GM18867 (cell line): ENCODE data around the gene PC.
"Not testable (repeated sequence)": the region's sequence is repeated elsewhere in the genome, so short reads cannot be mapped to it uniquely, and the experiment has no call there.

Source experiments
- ATAC-seq: cut with Tn5 transposase; IDR thresholded peaks from one replicate; pipeline ENCODE4 v1.9.1; 2021; ENCODE audit warnings: mild to moderate bottlenecking, moderate library complexity; ENCODE audit not compliant: unreplicated experiment

Gene PC

GRCh38 chr11:66981976-66982578 lies 23.9 kb upstream of the PC start:
- ATAC-seq, result no peak

GRCh38 chr11:66979336-66979980 lies 21.3 kb upstream of the PC start:
- ATAC-seq, result no peak

DNA sequence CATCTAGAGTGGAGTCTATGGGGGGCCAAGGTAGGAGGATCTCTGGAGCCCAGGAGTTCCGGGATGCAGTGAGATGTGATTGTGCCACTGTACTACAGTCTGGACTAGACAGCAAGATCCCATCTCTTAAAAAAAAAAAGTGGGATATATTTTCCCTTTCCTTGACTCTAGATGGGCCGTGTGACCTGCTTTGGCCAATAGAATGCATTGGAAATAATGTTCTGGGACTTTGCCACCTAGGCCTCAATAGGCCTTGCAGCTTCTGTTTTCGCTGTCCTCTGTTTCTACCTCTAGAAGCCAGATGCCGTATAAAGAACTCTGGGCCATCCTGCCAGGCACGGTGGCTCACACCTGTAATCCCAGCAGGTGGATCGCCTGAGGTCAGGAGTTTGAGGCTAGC lies 20.5 kb upstream of the PC start:
- no peak for ATAC-seq

- no peak for ATAC-seq
Measured at GRCh38 chr11:66978229-66978628, 20.0 kb upstream of the PC start.

DNA sequence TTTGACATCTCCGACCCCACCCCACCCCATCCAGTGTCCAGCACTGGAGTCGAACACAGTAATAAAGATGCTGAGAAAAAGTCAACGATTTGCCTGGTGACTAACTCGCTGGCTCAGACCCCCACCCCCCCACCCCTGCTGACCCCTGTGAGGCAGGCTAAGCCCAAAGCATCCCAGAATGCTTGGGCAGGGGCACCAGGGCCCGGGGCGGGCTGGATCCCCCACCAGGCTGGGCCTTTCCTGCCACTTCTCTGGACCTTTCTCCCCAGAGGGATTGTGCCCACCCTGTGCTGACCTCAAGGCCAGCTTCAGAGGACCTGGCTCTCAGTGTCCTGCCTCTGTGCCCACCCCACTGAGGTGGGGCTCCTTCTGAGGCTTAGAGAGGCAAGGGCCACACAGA lies 18.7 kb upstream of the PC start:
- ATAC-seq, result no peak

- no peak for ATAC-seq
Measured at GRCh38 chr11:66976028-66976467, 17.9 kb upstream of the PC start.

GRCh38 chr11:66975405-66976027 lies 17.3 kb upstream of the PC start:
- ATAC-seq, result no peak

DNA sequence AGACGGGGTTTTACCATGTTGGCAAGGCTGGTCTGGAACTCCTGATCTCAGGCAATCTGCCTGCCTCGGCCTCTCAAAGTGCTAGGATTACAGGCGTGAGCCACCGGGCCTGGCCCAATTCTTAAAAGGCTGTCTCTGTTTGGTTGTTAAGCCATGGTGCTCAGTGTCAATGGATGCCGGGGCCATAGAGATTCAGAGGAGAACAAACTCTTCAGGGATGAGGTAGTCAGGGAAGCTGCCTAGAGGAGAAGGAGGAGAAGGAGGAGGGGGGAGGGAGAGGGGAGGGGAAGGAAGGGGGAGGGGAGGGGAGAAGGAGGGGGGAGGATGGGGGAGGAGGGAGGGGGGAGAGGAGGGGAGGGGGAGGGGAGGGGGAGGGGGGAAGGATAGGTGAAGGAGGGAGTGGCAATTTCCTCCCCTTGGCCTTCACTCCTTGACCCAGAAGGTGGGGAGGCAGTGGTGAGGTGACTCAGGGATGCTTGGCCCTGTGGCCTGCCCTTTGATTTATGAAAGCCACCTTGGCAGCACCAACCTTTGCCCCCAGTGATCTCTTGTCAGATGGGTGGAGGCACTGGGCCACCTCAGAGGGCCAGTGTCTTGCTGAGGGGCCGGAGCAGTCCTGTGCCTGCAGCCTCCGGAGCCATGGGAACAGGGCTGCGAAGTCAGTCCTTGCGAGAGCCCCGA lies 16.7 kb upstream of the PC start, which contains the start of gene C11orf86:
Gene C11orf86, plus strand, starts transcription at position 581 of the 681 bp plus-strand sequence. Its CDS starts 59 bp downstream, at position 640.
- ATAC-seq, result no peak

GRCh38 chr11:66973956-66974580 lies 15.9 kb upstream of the PC start:
- no peak for ATAC-seq

DNA sequence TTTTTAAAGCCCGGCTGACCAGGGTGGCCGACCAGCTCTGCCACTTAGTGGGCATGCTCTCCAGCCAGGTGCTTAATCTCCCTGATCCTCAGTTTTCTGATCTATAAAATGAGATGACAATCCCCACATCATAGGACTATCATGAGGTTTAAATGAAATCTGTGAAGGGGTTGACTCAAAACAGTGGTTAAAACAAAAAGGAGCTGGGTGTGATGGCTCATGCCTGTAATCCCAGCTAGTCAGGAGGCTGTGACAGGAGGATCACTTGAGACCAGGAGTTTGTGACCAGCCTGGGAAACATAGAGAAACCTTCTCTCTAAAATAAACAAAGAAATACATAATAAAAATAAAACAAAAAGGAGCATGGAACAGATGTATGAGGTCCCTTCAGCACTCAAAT lies 13.3 kb upstream of the PC start:
- ATAC-seq, result no peak

DNA sequence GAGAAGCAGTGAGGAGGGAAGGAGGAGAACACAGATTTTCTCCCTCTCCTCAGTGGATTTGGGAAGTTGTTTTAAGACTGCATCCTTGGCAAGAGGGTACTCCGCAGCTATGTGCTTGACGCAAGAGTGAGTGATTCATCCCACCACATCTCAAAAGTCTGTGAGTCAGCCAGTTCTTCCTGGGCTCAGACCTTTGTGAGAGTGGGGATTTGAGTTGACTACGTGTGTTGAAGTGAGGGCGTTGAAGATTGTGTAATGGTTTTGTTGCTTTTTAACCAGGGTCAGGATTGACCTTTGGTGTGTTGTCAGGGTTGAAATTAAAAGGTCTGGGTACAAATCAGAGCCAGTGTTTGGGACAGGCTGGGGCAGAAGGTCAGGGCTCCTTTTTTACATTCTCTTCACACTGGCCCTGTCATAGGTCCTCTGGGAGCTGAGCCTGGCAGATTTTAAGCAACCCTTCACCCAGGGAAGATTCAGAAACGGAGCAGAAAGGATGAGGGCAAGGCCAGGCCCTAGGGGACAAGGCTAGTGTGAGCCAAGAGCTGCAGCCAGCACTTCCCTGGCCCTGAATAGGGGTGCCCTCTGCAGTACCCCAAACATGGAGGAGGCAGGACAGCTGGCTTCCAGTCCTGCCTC lies 12.7 kb upstream of the PC start:
- no peak for ATAC-seq

DNA sequence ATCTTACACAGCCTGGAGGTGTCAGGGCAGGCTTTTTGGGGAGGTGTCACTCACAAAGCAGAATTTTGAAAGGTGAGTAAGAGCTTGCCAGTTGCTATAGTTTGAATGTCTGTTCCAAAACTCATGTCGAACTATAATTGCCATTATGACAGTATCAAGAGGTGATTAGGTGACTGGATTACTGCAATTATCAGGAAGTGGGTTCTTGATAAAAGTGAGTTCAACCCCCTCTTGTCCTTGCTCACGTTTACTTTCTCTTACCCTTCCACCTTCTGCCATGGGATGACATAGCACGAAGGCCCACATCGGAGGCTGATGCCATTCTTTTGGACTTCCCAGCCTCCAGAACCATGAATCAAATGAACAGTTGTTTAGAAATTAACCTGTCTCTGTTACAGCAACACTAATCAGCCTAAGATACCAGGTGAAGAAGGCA lies 12.2 kb upstream of the PC start:
- no peak for ATAC-seq

DNA sequence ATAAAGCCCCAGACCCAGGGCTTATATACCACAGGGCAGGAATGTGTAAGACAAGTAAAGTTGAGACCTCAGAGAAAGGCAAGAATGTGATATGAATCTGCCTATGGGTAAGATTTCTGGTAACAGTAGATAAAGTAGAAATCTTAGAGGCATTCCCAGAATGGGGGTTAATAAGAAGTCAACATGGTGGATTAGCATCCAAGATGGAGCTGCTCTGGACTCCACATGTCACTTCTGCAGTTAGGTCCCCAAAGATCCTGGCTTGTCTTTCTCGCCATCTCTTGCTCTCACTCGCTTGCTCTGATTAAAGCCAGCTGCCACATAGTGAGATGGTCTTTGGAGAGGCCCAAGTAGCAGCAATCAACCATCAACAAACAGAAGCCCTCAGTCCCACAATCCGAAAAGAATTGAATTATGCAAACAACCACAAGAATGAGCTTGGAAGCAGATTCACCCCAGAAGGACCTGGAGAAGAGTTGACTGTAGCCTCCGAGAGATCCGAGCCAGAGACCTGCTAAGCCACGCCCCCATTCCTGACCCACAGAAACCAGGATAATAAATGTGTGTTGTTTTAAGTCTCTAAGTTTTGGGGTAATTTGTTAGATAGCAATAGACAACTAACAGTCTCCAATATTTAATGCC lies 11.5 kb upstream of the PC start:
- no peak for ATAC-seq

DNA sequence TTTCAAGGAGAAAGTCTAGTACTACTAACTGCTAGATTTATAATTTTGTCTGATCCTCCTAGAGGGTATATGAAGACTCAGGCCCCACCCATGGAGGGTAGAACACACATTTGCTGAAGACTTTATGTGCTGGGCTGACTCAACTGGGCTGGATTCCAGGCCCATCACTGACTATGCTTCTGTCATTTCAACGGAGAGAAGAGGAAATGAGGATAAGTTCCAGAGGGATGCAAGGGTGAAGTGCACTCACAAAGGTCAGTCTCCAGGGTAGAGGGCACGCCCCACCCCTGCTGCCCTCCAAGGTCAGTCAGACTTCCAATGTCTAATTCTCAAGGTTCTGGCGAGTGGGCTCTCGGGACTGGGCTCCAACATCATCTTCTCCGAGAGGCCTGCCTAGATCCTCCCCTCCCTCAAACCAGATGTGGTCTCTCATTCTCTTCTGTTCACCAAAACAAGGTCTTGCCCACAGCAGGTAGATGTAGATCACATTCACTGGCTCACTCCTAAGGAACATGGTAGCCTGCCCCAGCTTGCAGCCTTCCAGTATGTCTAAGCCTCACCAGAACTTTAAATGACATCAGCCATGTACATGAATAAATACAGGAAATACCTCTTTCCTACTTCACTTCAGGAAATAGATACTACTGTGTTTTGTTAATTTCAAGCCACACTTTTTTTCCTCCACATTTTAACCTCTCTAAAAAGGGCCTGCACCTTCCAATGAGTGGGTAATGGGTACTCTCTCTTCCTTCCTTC lies 9.7 kb upstream of the PC start:
- no peak for ATAC-seq

DNA sequence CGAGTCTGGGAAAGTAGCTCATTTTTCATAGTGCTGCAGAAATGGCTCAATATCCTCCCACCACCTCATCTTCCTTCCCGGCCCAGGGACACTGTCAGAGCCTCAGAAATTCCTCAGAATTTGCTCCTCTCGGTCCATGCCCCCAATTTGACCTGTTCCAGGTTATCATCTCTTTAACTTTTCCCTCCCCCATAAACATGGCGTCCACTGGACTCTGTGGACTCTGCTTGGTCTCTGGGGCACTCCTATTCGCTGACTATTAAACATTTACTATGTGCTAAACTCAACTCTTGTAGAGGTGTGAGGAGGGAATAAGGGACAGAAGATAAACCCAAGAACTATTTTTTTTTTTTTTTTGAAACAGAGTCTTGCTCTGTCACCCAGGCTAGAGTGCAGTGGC lies 8.2 kb upstream of the PC start:
- ATAC-seq, result no peak

- no peak for ATAC-seq
Measured at GRCh38 chr11:66964495-66964894, 6.3 kb upstream of the PC start.

DNA sequence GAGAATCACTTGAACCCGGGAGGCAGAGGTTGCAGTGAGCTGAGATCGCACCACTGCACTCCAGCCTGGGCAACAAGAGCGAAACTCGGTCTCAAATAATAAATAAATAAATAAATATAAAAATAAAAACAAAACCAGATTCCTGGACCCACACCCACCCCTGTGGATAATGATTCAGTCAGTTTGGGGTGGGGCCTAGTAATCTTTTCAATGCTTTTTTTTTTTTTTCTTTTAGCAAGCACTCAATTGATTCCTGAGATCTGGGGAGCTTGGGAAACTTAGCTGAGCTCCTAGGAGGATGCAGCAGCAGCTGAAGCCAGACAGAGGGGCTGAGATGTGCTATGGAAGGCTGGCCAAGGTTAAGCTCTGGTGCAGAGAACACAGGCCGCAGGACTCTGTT lies 4.6 kb upstream of the PC start:
- no peak for ATAC-seq

- no peak for ATAC-seq
Measured at GRCh38 chr11:66962247-66962646, 4.1 kb upstream of the PC start.

- not testable (repeated sequence) for ATAC-seq
Measured at GRCh38 chr11:66961691-66962213, 3.6 kb upstream of the PC start.

DNA sequence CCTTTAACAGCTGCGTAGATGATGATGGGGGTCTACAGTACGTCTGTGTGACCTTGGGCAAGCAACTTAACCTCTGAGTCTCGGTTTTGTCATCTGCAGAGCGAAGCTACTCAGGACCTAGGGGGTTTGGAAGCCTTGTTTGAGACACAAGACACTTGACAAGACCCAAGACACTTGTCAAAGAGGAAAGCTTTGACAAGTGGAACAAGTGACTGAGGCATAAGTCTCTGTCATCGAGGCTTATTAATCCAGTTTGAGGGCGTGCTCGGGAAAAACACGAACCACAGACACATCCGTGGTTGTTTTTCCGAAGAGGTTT lies 732 bp upstream of the PC start:
- no peak for ATAC-seq
